Right hindlimb (tissue), 1 donor: ENCODE measurements around the gene BTD.
A peak's percentile ranks its signal among the peaks of the same experiment; 100 is the strongest.

Experiments used
- DNase-seq: peaks from one replicate; pipeline ENCODE4 v3.0.0-alpha.2; 2018

The BTD gene

DNA sequence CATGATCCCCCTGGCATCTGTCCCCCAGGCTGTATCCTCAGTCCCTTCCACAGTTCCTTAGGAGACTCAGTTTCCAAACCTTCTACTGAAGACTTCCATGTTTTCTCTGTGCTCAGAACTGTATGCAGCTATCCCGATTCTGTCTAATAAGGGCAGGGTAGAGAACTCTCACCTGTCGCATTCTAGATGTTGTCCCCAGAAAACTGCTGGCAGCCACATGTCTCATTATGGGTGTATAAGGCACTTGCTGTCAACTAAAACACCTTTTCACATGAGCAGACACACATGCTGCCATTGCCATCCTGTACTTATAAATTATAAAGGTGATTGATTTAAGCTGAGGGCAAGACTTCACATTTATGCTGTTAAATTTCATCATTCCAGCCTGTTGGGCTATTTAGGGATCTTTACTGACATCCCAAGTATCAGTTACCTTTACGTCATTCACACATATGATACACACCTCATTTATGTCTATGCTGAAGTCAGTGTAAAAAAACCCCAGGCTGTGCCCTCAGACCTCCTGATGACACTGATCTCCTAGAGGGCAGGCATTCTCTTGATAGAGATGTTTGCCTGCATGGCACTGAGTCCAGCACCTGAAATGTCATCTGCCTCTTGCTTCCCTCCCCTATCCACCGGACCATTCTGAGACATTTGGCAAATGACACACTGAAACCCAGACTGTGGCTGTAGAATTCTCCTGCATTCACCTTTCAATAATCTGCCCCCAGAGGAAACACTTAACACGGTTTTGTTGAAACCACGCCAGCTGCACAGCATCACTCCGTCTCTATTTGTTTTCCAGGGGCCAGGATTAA lies 35.8 kb downstream of the BTD start:
- no peak for DNase-seq

GRCh38 chr3:15638193-15638890 lies 36.8 kb downstream of the BTD start:
- no peak for DNase-seq

GRCh38 chr3:15638891-15639262 lies 37.3 kb downstream of the BTD start:
- no peak for DNase-seq

DNA sequence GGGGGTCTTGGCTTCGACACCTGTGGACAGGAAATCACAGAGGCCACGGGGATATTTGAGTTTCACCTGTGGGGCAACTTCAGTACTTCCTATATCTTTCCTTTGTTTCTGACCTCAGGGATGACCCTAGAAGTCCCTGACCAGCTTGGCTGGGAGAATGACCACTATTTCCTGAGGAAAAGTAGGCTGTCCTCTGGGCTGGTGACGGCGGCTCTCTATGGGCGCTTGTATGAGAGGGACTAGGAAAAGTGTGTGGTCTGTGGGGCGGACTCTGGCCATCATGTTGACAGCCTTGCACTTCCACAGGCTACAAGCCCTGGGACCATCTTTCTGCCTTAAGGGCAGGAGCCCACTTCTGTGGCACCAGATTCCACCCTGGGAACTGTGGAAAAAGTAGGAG lies 43.7 kb downstream of the BTD start:
- no peak for DNase-seq

GRCh38 chr3:15645740-15646501 lies 44.4 kb downstream of the BTD start:
- peak; percentile 86 for DNase-seq

DNA sequence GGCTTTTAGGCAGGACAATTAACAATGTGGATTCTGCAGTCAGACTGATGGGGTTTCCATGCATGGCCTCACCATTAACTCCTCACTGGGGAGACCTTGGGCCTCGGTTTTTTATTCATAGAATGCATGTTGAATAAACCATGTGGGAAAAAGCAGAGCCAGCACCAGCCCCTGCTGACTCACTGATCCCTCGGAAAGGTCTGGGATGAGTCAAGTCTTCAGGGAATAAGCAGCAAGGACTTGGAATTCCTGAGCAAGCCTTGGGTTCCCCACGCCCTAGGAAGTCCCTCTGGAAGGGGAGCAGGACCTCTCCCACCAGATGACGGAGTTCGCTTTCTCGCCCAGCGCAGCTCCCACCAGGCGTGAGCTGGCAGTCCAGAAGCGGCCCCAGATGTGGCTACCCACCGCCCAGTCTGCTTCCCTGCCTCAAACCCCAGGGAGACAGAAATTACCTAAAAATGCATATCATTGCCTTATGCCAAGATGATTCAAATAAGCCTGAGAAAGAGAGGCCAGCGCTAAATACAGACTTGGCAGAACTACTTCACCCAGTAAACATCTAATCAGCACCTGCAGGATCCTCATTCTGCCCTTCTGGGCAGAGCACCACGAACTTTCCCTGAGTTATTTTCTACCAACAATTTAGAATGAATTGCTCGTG lies 45.4 kb downstream of the BTD start:
- DNase-seq: peak; percentile 80

DNA sequence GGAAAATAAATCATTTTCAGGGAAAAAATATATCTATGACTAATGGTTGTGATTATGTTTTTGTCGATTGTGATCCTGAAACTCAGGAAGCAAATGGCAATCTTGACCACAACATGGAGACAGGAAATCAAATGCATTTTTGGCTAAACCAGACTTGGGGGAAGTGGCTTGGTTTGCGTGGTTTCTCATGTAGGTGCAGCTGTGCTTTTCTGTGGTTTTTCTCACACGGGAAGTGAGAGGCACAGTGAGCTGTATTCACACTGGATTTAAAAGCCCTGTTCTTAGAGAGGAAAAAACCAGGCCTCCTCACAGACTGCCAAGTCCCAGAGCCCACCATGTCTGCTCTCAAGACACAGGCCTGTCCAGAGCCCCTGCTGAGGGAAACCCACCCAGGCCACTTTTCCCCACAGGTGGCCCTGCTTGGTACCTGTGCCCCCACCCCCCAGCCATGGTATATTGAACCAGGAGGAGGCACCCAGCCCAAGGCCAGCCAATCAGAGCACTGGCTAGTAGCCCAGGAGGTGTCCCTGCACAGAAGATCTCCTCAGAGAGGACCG lies 46.1 kb downstream of the BTD start:
- peak; percentile 66 for DNase-seq

DNA sequence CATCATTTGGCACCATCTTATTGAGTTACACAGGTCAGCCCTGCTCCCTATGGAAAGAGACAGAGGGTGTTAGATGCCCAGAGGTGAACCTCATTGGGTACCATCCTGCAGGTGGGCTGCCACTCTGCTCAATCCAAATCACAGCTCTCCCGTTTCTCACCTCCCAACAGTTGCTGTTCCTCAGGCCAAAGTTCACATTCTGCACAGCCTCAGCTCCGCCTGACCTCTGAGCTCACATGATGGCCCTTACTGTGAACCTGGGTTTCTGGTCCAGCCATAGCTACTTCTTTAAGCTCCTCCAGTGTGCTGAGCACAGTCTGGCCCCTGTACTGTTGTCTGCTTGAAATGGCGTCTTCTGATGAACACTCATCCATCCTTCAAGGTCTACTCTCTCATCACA lies 47.8 kb downstream of the BTD start:
- DNase-seq: no peak

GRCh38 chr3:15649858-15650257 lies 48.3 kb downstream of the BTD start:
- DNase-seq: no peak

DNA sequence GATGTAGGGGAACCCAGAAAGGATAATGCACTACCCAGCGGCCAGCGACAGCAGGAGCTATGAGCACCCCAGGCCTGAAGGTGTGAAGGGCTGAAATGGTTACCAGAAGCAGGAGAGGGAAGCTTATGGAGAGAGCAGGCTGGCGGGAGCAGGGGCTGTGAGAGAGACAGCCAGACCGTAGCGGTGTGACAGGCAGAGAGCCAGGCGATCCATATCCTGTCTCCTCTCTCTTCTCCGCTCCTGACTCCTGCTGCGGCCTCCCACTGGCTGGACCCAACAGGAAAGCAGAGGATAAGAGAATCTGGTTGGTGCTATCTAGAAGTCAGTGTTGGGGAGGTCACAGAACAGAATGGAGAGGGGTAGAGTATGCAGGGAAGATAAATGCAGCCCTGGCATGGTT lies 49.9 kb downstream of the BTD start:
- DNase-seq: no peak

DNA sequence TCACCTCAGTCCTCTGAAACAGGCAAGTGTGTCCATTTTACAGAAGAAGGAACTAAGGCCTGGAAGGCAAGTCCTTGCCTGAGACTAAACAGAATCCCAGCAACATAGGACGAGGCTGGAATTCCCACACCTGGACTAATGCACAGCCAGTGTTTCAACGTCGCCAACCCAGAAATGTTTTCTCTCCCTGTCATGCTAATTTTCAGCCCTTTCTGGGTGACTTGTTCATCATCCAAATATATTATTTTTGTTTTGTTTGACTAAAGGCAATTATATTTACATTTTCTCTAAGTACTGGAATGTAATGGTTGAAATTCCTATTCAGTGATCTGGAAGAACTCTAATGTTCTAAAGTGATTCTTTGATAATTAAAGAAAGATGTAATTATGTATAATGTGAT lies 51.8 kb downstream of the BTD start:
- DNase-seq: no peak

DNA sequence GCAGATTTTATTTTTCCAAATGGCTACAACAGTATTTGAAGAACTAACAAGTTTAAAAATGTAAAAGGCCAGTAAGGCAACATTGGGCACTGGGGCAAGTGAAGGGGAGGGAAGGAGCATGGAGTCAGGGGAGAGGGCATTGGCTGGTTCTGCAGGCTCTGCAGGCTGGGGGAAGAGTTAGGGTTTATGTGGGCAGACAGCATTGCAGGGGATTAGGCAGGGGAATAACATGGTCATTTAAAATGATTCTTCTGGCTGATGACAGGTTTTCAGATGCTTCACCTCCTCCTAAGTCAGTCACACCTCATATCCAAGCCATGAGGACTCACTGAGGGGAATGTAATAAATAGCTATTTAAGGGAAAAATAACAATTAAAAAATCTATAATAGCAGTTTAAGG lies 52.6 kb downstream of the BTD start:
- DNase-seq: no peak

DNA sequence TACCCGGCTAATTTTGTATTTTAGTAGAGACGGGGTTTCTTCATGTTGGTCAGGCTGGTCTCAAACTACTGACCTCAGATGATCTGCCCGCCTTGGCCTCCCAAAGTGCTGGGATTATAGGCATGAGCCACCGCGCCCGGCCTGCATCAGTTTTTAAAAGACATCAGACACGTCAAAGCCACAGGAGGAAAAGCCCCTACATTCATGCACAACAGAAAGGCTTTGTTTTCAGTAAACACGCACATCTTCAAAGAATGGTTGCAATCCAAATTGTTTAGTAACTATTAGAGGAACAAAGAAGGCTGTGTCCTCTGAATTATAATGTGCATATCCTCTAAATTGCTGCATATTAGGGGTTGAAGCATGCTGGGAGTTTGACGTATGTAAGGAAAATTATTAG lies 53.3 kb downstream of the BTD start:
- no peak for DNase-seq

DNA sequence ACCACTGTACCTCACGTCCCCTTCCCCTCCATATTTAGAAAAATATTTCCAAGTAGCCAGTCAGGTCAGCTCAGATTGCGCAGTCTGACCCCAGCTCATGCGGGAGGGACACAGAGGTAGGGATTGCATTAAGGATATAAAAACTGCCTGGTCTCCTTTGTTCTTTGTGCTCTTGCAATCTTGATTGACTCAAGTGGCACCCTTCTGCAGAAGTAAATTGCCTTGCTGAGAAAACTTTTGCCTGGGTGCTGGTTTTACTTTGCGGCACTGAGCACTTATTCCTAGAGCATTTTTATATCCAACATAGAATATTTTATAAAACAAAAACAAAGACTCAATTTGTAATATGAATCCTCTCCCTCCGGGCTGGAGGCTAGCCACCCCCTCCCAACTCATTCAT lies 54.8 kb downstream of the BTD start:
- DNase-seq: no peak

DNA sequence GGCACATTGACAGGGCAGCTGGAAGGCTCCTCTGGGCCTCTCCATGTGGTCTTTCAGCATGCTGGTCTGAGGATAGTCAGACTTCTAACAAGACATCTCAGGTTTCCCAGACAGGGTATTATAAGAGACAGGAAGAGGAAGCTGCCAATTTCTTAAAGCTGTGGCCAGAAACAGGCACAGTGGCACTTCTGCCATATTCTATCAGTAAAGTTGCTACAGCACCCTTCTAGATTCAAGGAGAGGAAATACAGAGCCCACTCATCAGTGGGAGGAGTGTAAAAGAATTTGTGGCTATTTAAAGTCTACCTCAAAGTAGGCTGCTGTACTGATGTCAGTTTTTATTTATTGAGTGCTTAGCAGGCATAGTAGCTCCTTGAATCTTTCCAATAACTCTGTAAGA lies 55.5 kb downstream of the BTD start:
- DNase-seq: no peak

DNA sequence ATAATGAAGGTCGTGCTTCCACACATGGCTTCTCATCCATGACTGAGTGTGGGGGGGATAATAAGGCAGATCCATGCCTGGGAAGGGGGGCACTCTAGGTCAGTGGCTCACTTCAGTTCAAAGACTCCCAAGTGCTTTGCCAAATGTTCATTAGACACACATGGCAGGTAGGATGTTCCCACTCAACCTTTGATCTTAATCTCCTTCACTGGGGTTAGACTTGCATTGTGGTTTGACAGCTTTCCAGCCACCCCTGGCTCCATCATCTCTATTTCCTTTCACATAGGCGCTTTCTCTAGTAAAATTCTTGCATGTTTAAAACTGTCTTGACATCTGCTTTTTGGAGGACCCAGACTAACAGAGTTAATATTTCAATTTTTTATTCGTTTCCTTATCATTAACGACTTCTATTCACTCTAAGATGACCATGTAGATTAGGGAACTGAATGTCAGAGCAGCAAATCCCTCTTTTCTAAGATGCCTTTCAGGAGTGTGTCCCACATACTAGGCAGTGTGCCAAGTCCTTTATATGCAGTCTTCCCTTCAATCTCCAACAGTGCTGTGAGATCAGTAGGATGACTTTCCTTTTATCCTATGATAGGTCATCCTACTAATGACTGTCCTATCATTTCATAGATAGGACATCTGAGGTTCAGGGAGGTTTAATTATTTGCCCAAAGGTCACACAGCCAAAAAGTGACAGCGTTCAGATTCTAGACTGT lies 57.9 kb downstream of the BTD start:
- DNase-seq: no peak

DNA sequence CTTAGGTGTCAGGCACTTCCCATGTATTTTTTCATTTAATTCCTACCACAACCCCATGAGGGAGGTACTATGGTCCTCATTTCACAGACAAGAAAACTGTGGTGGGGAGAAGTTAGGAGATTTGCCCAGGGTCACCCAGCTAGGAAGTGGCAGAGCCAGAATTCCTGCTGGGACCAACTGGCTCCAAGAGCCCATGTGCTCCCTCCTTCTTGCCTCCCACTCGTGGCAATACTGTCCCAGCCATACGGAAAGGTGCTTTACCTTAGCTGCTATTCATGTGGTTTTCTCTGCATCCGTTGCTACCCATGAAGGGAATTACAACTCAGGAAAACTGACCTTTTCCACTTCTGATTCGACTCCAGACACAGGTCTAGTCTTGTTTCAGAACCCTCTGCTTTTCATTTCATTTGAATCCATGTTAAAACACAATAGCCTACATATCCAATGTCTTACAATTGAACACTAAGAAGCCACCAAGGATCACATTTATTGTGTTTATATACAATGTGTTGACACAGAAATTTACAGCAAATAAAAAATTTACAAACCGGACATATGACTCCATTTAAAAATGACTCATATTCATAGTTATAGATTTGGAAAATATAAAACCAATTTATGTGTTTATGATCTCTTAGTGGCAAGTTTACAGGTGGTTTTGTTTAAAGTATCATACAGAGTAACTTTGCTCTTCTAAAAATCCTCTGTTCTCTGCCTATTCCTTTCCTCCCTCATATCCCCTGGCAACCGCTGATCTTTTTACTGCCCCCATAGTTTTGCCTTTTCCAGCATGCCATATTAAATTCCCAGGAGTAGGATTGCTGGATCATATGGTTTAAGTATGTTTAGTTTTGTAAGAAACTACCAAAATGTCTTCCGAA lies 58.8 kb downstream of the BTD start:
- DNase-seq: no peak

DNA sequence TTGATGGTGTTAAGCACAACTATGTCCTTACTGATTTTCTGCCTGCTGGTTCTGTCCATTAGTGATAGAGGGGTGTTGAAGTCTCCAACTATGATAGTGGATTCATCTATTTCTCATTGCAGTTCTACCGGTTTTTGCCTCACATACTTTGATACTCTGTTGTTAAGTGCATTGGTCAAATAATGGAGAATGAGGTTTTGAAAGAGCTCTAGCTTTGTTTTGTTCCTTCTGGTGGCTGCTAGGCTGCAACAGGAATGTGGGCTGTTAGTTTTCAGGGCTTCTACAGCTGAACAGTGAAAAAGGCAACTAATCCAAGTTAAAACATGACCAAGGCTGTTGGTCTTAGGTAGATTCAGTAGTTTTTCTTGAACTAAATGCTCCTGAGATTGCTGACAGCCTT lies 62.6 kb downstream of the BTD start:
- DNase-seq: no peak

DNA sequence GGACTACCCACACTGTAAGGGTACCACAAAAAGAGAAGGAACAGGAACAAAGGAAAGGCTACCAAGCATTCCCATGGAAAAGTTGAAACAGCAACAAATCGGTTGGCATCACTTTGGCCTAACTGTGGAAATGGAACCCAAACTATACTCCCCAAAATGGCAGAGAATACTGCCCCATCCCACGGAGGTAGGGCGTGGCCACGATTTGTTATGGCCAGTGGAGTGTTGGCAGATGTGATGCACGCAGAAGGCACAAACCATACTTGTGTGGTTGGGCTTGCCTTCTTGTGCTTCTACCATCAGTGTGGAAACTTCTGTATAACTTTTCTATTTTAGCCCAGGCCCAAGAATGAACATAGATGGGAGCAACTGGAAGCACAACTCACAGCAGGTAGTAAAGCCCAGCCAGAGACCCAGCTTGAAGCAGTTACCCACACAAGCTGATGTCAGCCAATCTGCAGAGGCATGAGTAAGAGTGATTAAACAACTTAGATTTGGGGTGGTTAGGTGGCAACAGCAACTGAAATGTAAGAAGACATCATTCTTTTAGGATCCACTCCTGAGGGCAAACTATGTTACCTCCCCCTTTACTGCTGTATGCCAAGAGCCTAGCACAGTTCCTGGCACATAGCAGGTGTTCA lies 64.1 kb downstream of the BTD start:
- DNase-seq: no peak

DNA sequence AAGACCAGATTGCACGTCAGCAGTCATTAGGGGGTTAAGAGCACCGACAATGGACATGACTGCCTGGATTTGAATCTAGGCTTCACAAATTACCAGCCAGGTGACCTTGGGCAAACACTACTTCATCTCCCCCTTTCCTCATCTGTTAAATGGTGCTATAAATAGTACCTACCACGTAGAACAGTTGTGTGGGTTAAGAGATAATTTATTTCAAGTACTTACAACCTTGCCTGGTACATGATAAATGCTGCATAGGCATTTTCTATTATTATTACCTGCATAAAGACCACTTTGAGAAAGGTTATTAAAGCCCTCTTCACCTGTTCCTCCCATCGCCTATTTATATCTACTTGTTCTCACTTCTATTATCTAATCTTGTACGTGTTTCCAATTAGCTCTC lies 64.7 kb downstream of the BTD start:
- no peak for DNase-seq

DNA sequence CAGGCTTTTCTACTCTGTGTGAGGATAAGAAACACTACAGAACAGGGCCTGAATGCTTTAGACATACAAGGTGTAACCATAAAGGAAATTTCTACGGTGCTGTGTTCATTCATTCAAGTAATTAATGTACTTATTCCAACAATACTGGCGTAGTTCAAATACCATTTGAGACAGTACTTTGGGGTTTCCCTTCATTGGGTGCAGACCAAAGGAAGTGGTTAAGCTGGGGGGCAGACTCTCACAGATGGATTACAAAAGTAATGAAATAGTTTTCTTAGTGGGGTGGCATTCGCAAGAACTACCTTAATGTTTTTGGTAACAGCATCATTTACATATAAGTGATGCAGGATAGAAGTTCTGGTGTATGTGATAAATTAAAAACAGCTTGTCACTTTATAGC lies 65.9 kb downstream of the BTD start:
- no peak for DNase-seq
